SU-DHL-6 (cell line): ENCODE results near the gene ZSWIM1.

Experiments used
- H2AFZ ChIP-seq: fragments of 200-600 bp; sonication (generic); 2 replicates; pipeline ENCODE4 v1.6.1; 2014; ENCODE audit warnings: low read depth, mild to moderate bottlenecking, moderate library complexity, mixed read lengths, antibody characterized with exemption, low read length; ENCODE audit not compliant: severe bottlenecking
- H3F3A ChIP-seq: fragments of 200-600 bp; shearing (Covaris generic); 2 replicates; pipeline ENCODE4 v1.6.0; 2016; ENCODE audit warnings: antibody characterized with exemption, mild to moderate bottlenecking; ENCODE audit not compliant: insufficient read depth
- H3K27ac ChIP-seq: fragments of 200-600 bp; sonication (generic); 2 replicates; pipeline ENCODE4 v1.5.1; 2016; ENCODE audit warnings: low read depth, mild to moderate bottlenecking, low read length, moderate library complexity, mixed read lengths
- H3K27me3 ChIP-seq: fragments of 200-600 bp; sonication (generic), shearing (Covaris generic); 2 replicates; pipeline ENCODE4 v1.6.0; 2014; ENCODE audit warnings: mild to moderate bottlenecking, low read length
- H3K36me3 ChIP-seq: fragments of 200-600 bp; sonication (generic); 2 replicates; pipeline ENCODE4 v1.6.1; 2014; ENCODE audit warnings: mild to moderate bottlenecking, low read length, mixed read lengths
- H3K4me2 ChIP-seq: fragments of 300-600, 200-600 bp; shearing (Covaris generic), sonication (generic); 2 replicates; pipeline ENCODE4 v1.6.0; 2014; ENCODE audit warnings: low read length, low read depth, mild to moderate bottlenecking; ENCODE audit not compliant: poor library complexity, severe bottlenecking
- H3K4me3 ChIP-seq: fragments of 200-600 bp; sonication (generic); 2 replicates; pipeline ENCODE4 v1.5.1; 2014; ENCODE audit warnings: antibody characterized with exemption, low read length, mild to moderate bottlenecking, mixed read lengths; ENCODE audit not compliant: insufficient read depth, poor library complexity, severe bottlenecking
- H3K79me2 ChIP-seq: fragments of 200-600 bp; sonication (generic); 2 replicates; pipeline ENCODE4 v1.6.1; 2014; ENCODE audit warnings: mild to moderate bottlenecking, low read length, moderate library complexity; ENCODE audit not compliant: insufficient read depth
- H3K9ac ChIP-seq: fragments of 200-600 bp; sonication (generic); 2 replicates; pipeline ENCODE4 v1.7.0; 2014; ENCODE audit warnings: mild to moderate bottlenecking, low read length
- H3K9me2 ChIP-seq: fragments of 200-600 bp; sonication (generic); replicated peaks from 2 replicates; pipeline ENCODE4 v1.6.1; 2014; ENCODE audit warnings: low read length; ENCODE audit not compliant: insufficient read depth
- H3K9me3 ChIP-seq: fragments of 200-600 bp; sonication (generic); 2 replicates; pipeline ENCODE4 v1.6.1; 2014; ENCODE audit warnings: low read length, mixed read lengths; ENCODE audit not compliant: insufficient read depth
- H4K20me1 ChIP-seq: fragments of 200-600 bp; sonication (generic); 2 replicates; pipeline ENCODE4 v1.6.1; 2014; ENCODE audit warnings: low read depth, mild to moderate bottlenecking, antibody characterized with exemption, low read length, moderate library complexity, mixed read lengths
- EZH2phosphoT487 ChIP-seq: fragments of 200-600 bp; sonication (generic), shearing (Covaris generic); conservative IDR thresholded peaks from 2 replicates; pipeline ENCODE4 v1.6.1; 2018; ENCODE audit warnings: mild to moderate bottlenecking, antibody characterized with exemption, low read length, moderate library complexity, mixed read lengths
- TF ChIP-seq, protein P1 (sequence below): fragments of 200-600 bp; sonication (generic); IDR thresholded peaks from one replicate; pipeline ENCODE4 v1.5.1; 2017; ENCODE audit warnings: antibody characterized with exemption, mild to moderate bottlenecking, low read length, moderate library complexity; ENCODE audit not compliant: insufficient read depth, poor library complexity, severe bottlenecking

Gene ZSWIM1

DNA sequence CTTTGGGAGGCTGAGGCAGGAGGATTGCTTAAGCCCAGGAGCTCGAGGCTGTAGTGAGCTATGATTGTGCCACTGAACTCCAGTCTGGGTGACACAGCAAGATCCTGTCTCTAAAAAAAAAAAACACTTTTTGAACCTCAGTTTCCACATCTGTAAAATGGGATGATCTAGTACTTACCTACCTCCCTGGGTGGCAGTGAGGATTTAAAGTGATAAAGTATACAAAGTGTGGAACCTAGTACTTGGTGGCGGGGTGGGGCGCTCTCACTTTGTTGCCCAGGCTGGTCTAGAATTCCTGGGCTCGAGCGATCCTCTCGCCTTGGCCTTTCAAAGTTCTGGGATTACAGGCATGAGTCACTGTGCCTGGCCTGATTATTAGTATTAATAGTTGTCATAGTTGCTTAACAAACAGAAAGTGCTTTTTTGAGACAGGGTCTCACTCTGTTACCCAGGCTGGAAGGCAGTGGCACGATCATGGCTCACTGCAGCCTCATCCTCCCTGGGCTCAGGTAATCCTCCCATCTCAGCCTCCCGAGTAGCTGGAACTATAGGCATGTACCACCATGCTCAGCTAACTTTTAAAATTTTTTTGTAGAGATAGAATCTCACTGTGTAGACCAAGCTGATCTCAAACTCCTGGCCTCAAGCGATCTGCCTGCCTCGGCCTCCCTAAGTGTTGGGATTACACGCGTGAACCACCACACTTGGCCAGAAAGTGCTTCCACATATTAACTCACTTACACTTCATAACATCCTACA, 37.9 kb downstream of the ZSWIM1 start:
- H3K9ac ChIP-seq: no peak overlapping the region
- H3K9me3 ChIP-seq: no peaks in the 10 kb centered on the region
- H3K79me2 ChIP-seq: no peaks in the 10 kb centered on the region
- no peaks in the 10 kb centered on the region for H3F3A ChIP-seq
- no peak overlapping the region for H3K4me3 ChIP-seq
- H3K27ac ChIP-seq: no peak overlapping the region
- H3K27me3 ChIP-seq: no peaks in the 10 kb centered on the region
- H4K20me1 ChIP-seq: no peaks in the 10 kb centered on the region
- H2AFZ ChIP-seq: no peak overlapping the region
- TF ChIP-seq, protein P1, sequence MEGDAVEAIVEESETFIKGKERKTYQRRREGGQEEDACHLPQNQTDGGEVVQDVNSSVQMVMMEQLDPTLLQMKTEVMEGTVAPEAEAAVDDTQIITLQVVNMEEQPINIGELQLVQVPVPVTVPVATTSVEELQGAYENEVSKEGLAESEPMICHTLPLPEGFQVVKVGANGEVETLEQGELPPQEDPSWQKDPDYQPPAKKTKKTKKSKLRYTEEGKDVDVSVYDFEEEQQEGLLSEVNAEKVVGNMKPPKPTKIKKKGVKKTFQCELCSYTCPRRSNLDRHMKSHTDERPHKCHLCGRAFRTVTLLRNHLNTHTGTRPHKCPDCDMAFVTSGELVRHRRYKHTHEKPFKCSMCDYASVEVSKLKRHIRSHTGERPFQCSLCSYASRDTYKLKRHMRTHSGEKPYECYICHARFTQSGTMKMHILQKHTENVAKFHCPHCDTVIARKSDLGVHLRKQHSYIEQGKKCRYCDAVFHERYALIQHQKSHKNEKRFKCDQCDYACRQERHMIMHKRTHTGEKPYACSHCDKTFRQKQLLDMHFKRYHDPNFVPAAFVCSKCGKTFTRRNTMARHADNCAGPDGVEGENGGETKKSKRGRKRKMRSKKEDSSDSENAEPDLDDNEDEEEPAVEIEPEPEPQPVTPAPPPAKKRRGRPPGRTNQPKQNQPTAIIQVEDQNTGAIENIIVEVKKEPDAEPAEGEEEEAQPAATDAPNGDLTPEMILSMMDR: no peak
- no peak for TF ChIP-seq EZH2phosphoT487
- no peak overlapping the region for H3K4me2 ChIP-seq
- H3K36me3 ChIP-seq: no peaks in the 10 kb centered on the region
- H3K9me2 ChIP-seq: no peaks in the 10 kb centered on the region

DNA sequence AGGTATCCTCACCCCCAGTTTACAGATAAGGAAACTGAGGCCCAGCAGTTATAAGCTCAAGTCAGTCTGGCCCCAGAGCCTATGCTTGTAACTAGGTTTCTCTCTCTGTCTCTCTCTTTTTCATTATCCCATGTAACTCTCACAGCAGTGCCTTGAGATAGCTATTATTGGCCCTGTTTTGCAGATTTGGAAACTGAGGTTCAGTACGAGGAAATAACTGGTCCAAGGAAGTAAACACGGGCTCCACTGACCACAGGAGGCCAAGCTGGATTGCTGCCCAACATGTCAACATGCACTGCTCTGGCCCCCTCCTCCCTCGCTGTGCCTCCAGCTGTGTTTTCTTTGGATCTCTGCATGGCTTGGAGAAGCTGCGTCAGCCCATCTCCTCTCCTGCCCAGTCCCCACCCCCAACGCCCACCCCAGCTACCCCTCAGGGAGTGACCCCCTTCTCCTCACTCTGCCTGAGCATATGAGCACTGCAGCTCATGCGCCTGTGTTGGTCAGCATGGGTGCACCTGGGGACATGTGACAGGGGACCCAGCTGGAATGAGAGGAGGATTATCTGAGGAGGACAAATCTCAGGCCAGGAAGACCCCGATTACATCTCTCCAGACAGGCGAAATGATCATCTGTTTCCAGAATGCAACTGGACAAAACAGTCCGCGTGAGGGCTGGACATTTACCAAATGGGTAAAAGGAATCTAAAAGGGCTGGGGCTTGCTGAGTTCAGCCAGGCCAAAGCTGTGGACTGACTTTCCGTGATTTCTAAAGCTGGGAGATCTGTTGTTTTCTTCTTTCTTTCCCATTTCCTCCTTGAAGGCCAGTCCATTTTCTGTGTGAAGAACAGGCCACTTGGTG, 38.7 kb downstream of the ZSWIM1 start:
- TF ChIP-seq, protein P1: no peak
- TF ChIP-seq EZH2phosphoT487: no peak
- no peaks in the 10 kb centered on the region for H3K36me3 ChIP-seq
- H4K20me1 ChIP-seq: no peaks in the 10 kb centered on the region
- no peak overlapping the region for H3K9ac ChIP-seq
- no peak overlapping the region for H2AFZ ChIP-seq
- H3K27ac ChIP-seq: no peak overlapping the region
- no peak overlapping the region for H3K4me3 ChIP-seq
- no peaks in the 10 kb centered on the region for H3K27me3 ChIP-seq
- H3K9me2 ChIP-seq: no peaks in the 10 kb centered on the region
- no peaks in the 10 kb centered on the region for H3K9me3 ChIP-seq
- H3K79me2 ChIP-seq: no peaks in the 10 kb centered on the region
- H3K4me2 ChIP-seq: no peak overlapping the region
- H3F3A ChIP-seq: no peaks in the 10 kb centered on the region

DNA sequence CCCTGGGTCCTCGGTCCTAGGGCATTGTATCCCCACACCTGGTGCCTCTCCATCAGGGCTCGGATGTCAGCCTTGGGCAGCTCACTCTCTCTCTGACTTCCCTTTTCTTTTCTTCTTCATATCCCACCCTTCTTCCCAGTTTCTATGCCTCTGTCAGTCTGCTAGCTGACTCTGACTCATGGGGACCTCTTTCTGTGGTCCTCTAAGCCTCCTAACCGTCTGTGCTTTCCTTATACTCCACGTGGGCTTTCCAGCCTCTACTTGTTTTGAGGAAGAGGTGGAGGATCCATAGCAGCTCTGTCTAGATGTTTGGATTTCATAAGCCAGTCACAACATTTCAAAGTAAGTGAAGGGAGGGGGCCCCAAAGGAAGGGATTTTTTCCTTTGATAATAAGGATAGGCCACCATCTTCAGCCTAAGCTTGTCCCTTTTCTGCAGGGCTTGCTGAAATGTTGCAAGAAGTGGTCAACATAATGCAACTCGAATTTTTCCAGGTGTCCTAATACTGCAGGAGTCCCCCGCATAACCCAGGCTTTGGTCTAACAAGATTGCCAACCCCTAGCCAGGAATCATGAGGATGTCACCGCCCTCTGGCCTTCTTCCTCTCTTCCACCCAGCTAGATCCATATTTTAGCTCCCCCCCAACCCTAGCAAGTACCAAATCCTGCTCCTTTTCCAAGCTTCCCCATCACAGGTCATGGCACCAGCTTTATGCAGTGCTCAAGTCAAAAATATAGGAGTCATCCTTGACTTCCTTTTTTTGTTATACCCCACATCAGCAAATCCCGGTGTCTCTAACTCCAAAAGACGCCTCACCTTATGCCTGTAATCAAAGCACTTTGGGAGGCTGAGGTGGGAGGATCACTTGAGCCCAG, 39.7 kb downstream of the ZSWIM1 start:
- Histone ChIP-seq H3K27ac (no peak overlapping the region), H3K4me2 (no peak overlapping the region), H3K4me3 (no peak overlapping the region), H3K36me3 (no peaks in the 10 kb centered on the region), H3K9me3 (no peaks in the 10 kb centered on the region), H3K79me2 (no peaks in the 10 kb centered on the region), H4K20me1 (no peaks in the 10 kb centered on the region), H3K9ac (no peak overlapping the region), H3K9me2 (no peaks in the 10 kb centered on the region), H3F3A (no peaks in the 10 kb centered on the region), H3K27me3 (no peaks in the 10 kb centered on the region), H2AFZ (no peak overlapping the region)
- no peak for TF ChIP-seq EZH2phosphoT487
- TF ChIP-seq, protein P1: no peak
